HCT116 (cell line): ENCODE data around the gene ASGR2. TPM values are rescaled to one million over a fixed set of nuclear protein-coding genes. Genes with fewer than 3 reads are reported as not detected.
A peak's percentile ranks its signal among the peaks of the same experiment; 100 is the strongest.

Experiments used
- ATAC-seq: fragments of 200-7000 bp; cut with Tn5 transposase; 2 replicates; pipeline ENCODE4 v1.9.1; 2020; ENCODE audit warnings: mild to moderate bottlenecking, moderate library complexity
- BruUV-seq: library from RNA; stranded (reverse); fragments of 400-500 nt; replicated peaks from 2 replicates; lab custom pipeline; 2021; lab: Mats Ljungman, UMichigan
- CTCF ChIA-PET: fragments of 300-600 bp; sonication (Branson Sonifier 250); formaldehyde crosslinking; loops from one replicate; lab custom pipeline; 2021; ENCODE audit warnings: antibody characterized with exemption; lab: Charles Lee
- POLR2A ChIA-PET: fragments of 300-600, 350-600 bp; sonication (Branson Sonifier 250); formaldehyde crosslinking; loops from one replicate; lab custom pipeline; 2021; ENCODE audit warnings: antibody characterized with exemption; lab: Charles Lee
- RAD21 ChIA-PET, 2 experiments: fragments of 300-600 bp; sonication (Branson Sonifier 250); formaldehyde crosslinking; loops; one replicate each; lab custom pipeline; 2023; ENCODE audit warnings: low total read pairs in 2 of 2; ENCODE audit not compliant: uncharacterized antibody in 2 of 2, unreplicated experiment in 2 of 2, low non-redundant PET in 1 of 2; lab: Charles Lee
- DNase-seq: peaks from one replicate; pipeline ENCODE4 v3.0.0-alpha.2; 2010; ENCODE audit warnings: low read depth, low spot score
- H2AFZ ChIP-seq: fragments of 200-600 bp; shearing (Covaris generic), sonication (generic); 2 replicates; pipeline ENCODE4 v1.6.1; 2017; ENCODE audit warnings: low read depth, mixed run types, mixed read lengths, antibody characterized with exemption, low read length; ENCODE audit not compliant: poor library complexity, severe bottlenecking
- H3K27ac ChIP-seq: 2 replicates; pipeline ENCODE4 v1.5.1; 2012; ENCODE audit warnings: low read depth, low read length
- H3K27me3 ChIP-seq: fragments of 200-600 bp; sonication (generic); 2 replicates; pipeline ENCODE4 v1.6.1; 2016; ENCODE audit warnings: mixed run types, low read length, mixed read lengths; ENCODE audit not compliant: insufficient read depth
- H3K36me3 ChIP-seq, 2 experiments: fragments of 200-500 bp in 1 of 2; fragments of 200-600 bp in 1 of 2; sonication (Bioruptor generic) in 1 of 2; sonication (generic) in 1 of 2; 2 replicates each; pipeline versions ENCODE4 v1.5.1 to v1.6.1; 2014 to 2016; ENCODE audit warnings: low read length in 2 of 2, inconsistent platforms in 1 of 2, mixed read lengths in 1 of 2, mixed run types in 1 of 2; ENCODE audit not compliant: insufficient read depth in 2 of 2, control insufficient read depth in 1 of 2
- H3K4me1 ChIP-seq, 2 experiments: fragments of 200-600 bp in 1 of 2; sonication (generic) in 1 of 2; 2 replicates each; pipeline versions ENCODE4 v1.5.1 to v1.6.1; 2012 to 2017; ENCODE audit warnings: low read length in 2 of 2, inconsistent platforms in 1 of 2, mild to moderate bottlenecking in 1 of 2, mixed read lengths in 1 of 2, mixed run types in 1 of 2, moderate library complexity in 1 of 2; ENCODE audit not compliant: insufficient read depth in 2 of 2, control insufficient read depth in 1 of 2
- H3K4me2 ChIP-seq: fragments of 200-600 bp; sonication (generic); 2 replicates; pipeline ENCODE4 v1.6.1; 2017; ENCODE audit warnings: mixed run types, low read length, mixed read lengths
- H3K4me3 ChIP-seq, 2 experiments: fragments of 200-600 bp in 1 of 2; sonication (generic) in 1 of 2; replicated peaks in 1 of 2; 2 replicates each; pipeline ENCODE4 v1.5.1; 2011 to 2016; ENCODE audit warnings: low read length in 2 of 2, control low read depth in 1 of 2, low read depth in 1 of 2, mild to moderate bottlenecking in 1 of 2, mixed read lengths in 1 of 2, mixed run types in 1 of 2
- H3K79me2 ChIP-seq: fragments of 200-600 bp; sonication (generic); 2 replicates; pipeline ENCODE4 v1.6.1; 2017; ENCODE audit warnings: mild to moderate bottlenecking, mixed run types, low read length, moderate library complexity, mixed read lengths; ENCODE audit not compliant: insufficient read depth
- H3K9ac ChIP-seq: fragments of 200-600 bp; sonication (generic); 2 replicates; pipeline ENCODE4 v1.6.1; 2016; ENCODE audit warnings: low read length, mixed read lengths
- H3K9me2 ChIP-seq: fragments of 200-600 bp; sonication (generic), shearing (Covaris generic); 2 replicates; pipeline ENCODE4 v1.6.1; 2017; ENCODE audit warnings: mixed run types, mild to moderate bottlenecking, moderate library complexity; ENCODE audit not compliant: insufficient read depth
- H3K9me3 ChIP-seq, 2 experiments: fragments of 200-500 bp in 1 of 2; fragments of 200-600 bp in 1 of 2; sonication (Bioruptor generic) in 1 of 2; sonication (generic) in 1 of 2; 2 replicates each; pipeline ENCODE4 v1.6.1; 2014 to 2017; ENCODE audit warnings: low read length in 2 of 2, mixed read lengths in 2 of 2, inconsistent platforms in 1 of 2, low read depth in 1 of 2, mild to moderate bottlenecking in 1 of 2, mixed run types in 1 of 2, moderate library complexity in 1 of 2; ENCODE audit not compliant: control insufficient read depth in 1 of 2, insufficient read depth in 1 of 2
- H4K20me1 ChIP-seq: fragments of 200-600 bp; sonication (generic), shearing (Covaris generic); 2 replicates; pipeline ENCODE4 v1.6.1; 2017; ENCODE audit warnings: mixed run types, mild to moderate bottlenecking, moderate library complexity; ENCODE audit not compliant: insufficient read depth
- CBX3 ChIP-seq: IDR thresholded peaks from 2 replicates; pipeline ENCODE4 v1.6.1; 2012; ENCODE audit warnings: low read depth
- CEBPB ChIP-seq: IDR thresholded peaks from 2 replicates; pipeline ENCODE4 v1.6.1; 2012; ENCODE audit warnings: low read depth
- CTCF ChIP-seq, 3 experiments: fragments of 200-600 bp in 1 of 3; sonication (generic) in 1 of 3; IDR thresholded peaks in 2 of 3; conservative IDR thresholded peaks in 1 of 3; 2 replicates each; pipeline ENCODE4 v1.5.1; 2012 to 2017; ENCODE audit warnings: low read depth in 2 of 3, low read length in 2 of 3, antibody characterized with exemption in 1 of 3, borderline replicate concordance in 1 of 3, control low read depth in 1 of 3, mild to moderate bottlenecking in 1 of 3, mixed read lengths in 1 of 3, mixed run types in 1 of 3, moderate library complexity in 1 of 3; ENCODE audit not compliant: insufficient read depth in 1 of 3
- EGR1 ChIP-seq: IDR thresholded peaks from 2 replicates; pipeline ENCODE4 v1.6.1; 2012; ENCODE audit warnings: low read depth
- EZH2 ChIP-seq: fragments of 200-600 bp; sonication (generic); IDR thresholded peaks from 2 replicates; pipeline ENCODE4 v1.6.1; 2017; ENCODE audit warnings: antibody characterized with exemption, mixed run types
- FOSL1 ChIP-seq: IDR thresholded peaks from 2 replicates; pipeline ENCODE4 v1.6.1; 2012; ENCODE audit warnings: low read depth
- POLR2AphosphoS5 ChIP-seq: IDR thresholded peaks from 2 replicates; pipeline ENCODE4 v1.6.1; 2011; ENCODE audit warnings: mild to moderate bottlenecking, low read depth, low read length, moderate library complexity
- SRF ChIP-seq: IDR thresholded peaks from 2 replicates; pipeline ENCODE4 v1.6.1; 2012; ENCODE audit warnings: low read depth
- ZBTB33 ChIP-seq: IDR thresholded peaks from 2 replicates; pipeline ENCODE4 v1.6.1; 2011; ENCODE audit warnings: mild to moderate bottlenecking, low read length, moderate library complexity; ENCODE audit not compliant: insufficient replicate concordance; ENCODE audit errors: extremely low read depth
- ZFX ChIP-seq: fragments of 450-650 bp; IDR thresholded peaks from 2 replicates; pipeline ENCODE4 v1.6.1; 2017
- intact Hi-C: fragments of 100-400 bp; cut with micrococcal nuclease; formaldehyde crosslinking; loops from 2 replicates; pipeline ENCODE4 v1.10.0; 2022
- total RNA-seq: library from RNA; stranded (reverse); gene quantifications from one replicate; pipeline ENCODE4 v1.2.1, GENCODE V29; 2021; ENCODE audit not compliant: unreplicated experiment
- TF ChIP-seq, protein P1 (sequence below): IDR thresholded peaks from 2 replicates; pipeline ENCODE4 v1.6.1; 2012; ENCODE audit warnings: low read depth
- TF ChIP-seq, protein P2 (sequence below): IDR thresholded peaks from 2 replicates; pipeline ENCODE4 v1.6.1; 2012
- TF ChIP-seq, protein P3 (sequence below): IDR thresholded peaks from 2 replicates; pipeline ENCODE4 v1.6.1; 2012

Gene ASGR2
- total RNA-seq, 1 experiment from 2014 or later: 0.32 TPM

GRCh38 chr17:7137171-7137943 is 22.7 kb upstream of the ASGR2 start:
- ChIA-PET RAD21 (interaction anchor here (1.1 to 1.8 kb wide), 3 partner anchors 85 to 92 kb away, joined by 5 to 8 read pairs (median 6); no protein-coding TSS in a partner anchor), POLR2A (interaction anchor here (0.8 to 2.5 kb wide), 2 partner anchors 86 to 91 kb away, joined by 3 to 9 read pairs; no protein-coding TSS in a partner anchor), CTCF (interaction anchor here (0.9 to 4.7 kb wide), 5 partner anchors 11 to 90 kb away, joined by 3 to 62 read pairs (median 4); no protein-coding TSS in a partner anchor)
- H3K27me3 ChIP-seq: no peaks in the 10 kb centered on the region
- ATAC-seq: no peak
- H2AFZ ChIP-seq: no peak overlapping the region
- H3K27ac ChIP-seq: no peak overlapping the region
- no peak overlapping the region for H3K9ac ChIP-seq
- no peaks in the 10 kb centered on the region for H3K79me2 ChIP-seq
- peak overlapping the region; percentile 13; the same call in 1 of the 2 replicates for H3K4me2 ChIP-seq
- H4K20me1 ChIP-seq: no peaks in the 10 kb centered on the region
- no peak overlapping the region for H3K4me3 ChIP-seq
- peaks cover 13 to 24% of the 10 kb centered on the region in 2 experiments for H3K4me1 ChIP-seq
- no peak for TF ChIP-seq CEBPB
- no peak for TF ChIP-seq POLR2AphosphoS5
- TF ChIP-seq, protein P1, sequence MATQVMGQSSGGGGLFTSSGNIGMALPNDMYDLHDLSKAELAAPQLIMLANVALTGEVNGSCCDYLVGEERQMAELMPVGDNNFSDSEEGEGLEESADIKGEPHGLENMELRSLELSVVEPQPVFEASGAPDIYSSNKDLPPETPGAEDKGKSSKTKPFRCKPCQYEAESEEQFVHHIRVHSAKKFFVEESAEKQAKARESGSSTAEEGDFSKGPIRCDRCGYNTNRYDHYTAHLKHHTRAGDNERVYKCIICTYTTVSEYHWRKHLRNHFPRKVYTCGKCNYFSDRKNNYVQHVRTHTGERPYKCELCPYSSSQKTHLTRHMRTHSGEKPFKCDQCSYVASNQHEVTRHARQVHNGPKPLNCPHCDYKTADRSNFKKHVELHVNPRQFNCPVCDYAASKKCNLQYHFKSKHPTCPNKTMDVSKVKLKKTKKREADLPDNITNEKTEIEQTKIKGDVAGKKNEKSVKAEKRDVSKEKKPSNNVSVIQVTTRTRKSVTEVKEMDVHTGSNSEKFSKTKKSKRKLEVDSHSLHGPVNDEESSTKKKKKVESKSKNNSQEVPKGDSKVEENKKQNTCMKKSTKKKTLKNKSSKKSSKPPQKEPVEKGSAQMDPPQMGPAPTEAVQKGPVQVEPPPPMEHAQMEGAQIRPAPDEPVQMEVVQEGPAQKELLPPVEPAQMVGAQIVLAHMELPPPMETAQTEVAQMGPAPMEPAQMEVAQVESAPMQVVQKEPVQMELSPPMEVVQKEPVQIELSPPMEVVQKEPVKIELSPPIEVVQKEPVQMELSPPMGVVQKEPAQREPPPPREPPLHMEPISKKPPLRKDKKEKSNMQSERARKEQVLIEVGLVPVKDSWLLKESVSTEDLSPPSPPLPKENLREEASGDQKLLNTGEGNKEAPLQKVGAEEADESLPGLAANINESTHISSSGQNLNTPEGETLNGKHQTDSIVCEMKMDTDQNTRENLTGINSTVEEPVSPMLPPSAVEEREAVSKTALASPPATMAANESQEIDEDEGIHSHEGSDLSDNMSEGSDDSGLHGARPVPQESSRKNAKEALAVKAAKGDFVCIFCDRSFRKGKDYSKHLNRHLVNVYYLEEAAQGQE: no peak
- TF ChIP-seq ZBTB33: no peak
- TF ChIP-seq, protein P2, sequence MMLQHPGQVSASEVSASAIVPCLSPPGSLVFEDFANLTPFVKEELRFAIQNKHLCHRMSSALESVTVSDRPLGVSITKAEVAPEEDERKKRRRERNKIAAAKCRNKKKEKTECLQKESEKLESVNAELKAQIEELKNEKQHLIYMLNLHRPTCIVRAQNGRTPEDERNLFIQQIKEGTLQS: no peak
- TF ChIP-seq CTCF (IDR thresholded peaks at IDR 0.05 in 2 of 3, conservative IDR thresholded peaks at IDR 0.05 in 1 of 3; ENCODE audit: borderline replicate concordance in 1 of 3, insufficient read depth in 1 of 3, low read depth in 2 of 3, low read length in 2 of 3): no peak
- TF ChIP-seq EZH2: no peak
- TF ChIP-seq CBX3: no peak
- no peak for TF ChIP-seq SRF
- no peak for TF ChIP-seq ZFX
- TF ChIP-seq EGR1: no peak
- TF ChIP-seq FOSL1: no peak
- TF ChIP-seq, protein P3, sequence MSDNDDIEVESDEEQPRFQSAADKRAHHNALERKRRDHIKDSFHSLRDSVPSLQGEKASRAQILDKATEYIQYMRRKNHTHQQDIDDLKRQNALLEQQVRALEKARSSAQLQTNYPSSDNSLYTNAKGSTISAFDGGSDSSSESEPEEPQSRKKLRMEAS: no peak
- BruUV-seq: no TSS peak
- H3K9me2 ChIP-seq: no peaks in the 10 kb centered on the region
- intact Hi-C loops: no loop called here
- no peaks in the 10 kb centered on the region for H3K9me3 ChIP-seq
- DNase-seq: no peak
- H3K36me3 ChIP-seq: no peaks in the 10 kb centered on the region
